H1 (cell line): Measurements from ENCODE around the gene NIM1K. TPM values are rescaled to one million over a fixed set of nuclear protein-coding genes. Genes with fewer than 3 reads are reported as not detected.

Experiments
- CTCF ChIA-PET: fragments of 300-600 bp; sonication (Branson Sonifier 250); formaldehyde crosslinking; loops from one replicate; lab custom pipeline; 2021; ENCODE audit not compliant: partially characterized antibody; lab: Charles Lee
- POLR2A ChIA-PET: fragments of 300-600 bp; sonication (Branson Sonifier 250); formaldehyde crosslinking; loops from one replicate; lab custom pipeline; 2021; ENCODE audit warnings: inconsistent platforms; ENCODE audit not compliant: partially characterized antibody; lab: Charles Lee
- DNase-seq, 2 experiments: peaks; one replicate each; pipeline versions ENCODE4 v3.0.0 to v3.0.0-alpha.2; 2010 to 2022; ENCODE audit warnings: low spot score in 2 of 2, low read depth in 1 of 2, mixed read lengths in 1 of 2
- FAIRE-seq: peaks from 2 replicates; lab custom pipeline; 2011; peaks lifted over from hg19 to GRCh38; lab: Jason Lieb, UNC
- H2AFZ ChIP-seq: 2 replicates; pipeline ENCODE4 v1.8.1; 2012; ENCODE audit warnings: low read length, inconsistent platforms
- H2AK5ac ChIP-seq: 2 replicates; pipeline ENCODE4 v1.6.1; 2013; ENCODE audit warnings: low read depth, low read length
- H2BK120ac ChIP-seq: replicated peaks from 2 replicates; pipeline ENCODE3; 2013; ENCODE audit warnings: low read depth, low read length, inconsistent platforms
- H2BK12ac ChIP-seq: 2 replicates; pipeline ENCODE4 v1.6.1; 2013; ENCODE audit warnings: low read depth, low read length
- H2BK15ac ChIP-seq: 2 replicates; pipeline ENCODE4 v1.6.1; 2013; ENCODE audit warnings: low read length
- H2BK20ac ChIP-seq: 2 replicates; pipeline ENCODE4 v1.6.1; 2013; ENCODE audit warnings: low read length
- H2BK5ac ChIP-seq: 2 replicates; pipeline ENCODE4 v1.6.1; 2013; ENCODE audit warnings: low read depth, low read length
- H3K14ac ChIP-seq: 2 replicates; pipeline ENCODE4 v1.6.1; 2013; ENCODE audit warnings: inconsistent platforms; ENCODE audit not compliant: insufficient read length
- H3K18ac ChIP-seq: 2 replicates; pipeline ENCODE4 v1.6.1; 2013; ENCODE audit warnings: low read length; ENCODE audit errors: extremely low read depth
- H3K23ac ChIP-seq: 2 replicates; pipeline ENCODE4 v1.6.1; 2013; ENCODE audit warnings: inconsistent platforms; ENCODE audit not compliant: insufficient read length
- H3K23me2 ChIP-seq: 2 replicates; pipeline ENCODE4 v1.6.1; 2013; ENCODE audit warnings: low read depth, low read length
- H3K27ac ChIP-seq: 2 replicates; pipeline ENCODE4 v1.6.1; 2011; ENCODE audit warnings: low read depth, low read length, inconsistent platforms
- H3K27me3 ChIP-seq, 4 experiments: replicated peaks in 1 of 4; 1 replicate in 1 of 4; 2 replicates in 3 of 4; pipeline versions ENCODE4 v1.6.1 to v1.8.1; 2011 to 2013; ENCODE audit warnings: low read length in 3 of 4, mild to moderate bottlenecking in 3 of 4, inconsistent platforms in 2 of 4, mixed read lengths in 2 of 4, moderate library complexity in 1 of 4; ENCODE audit not compliant: control insufficient read depth in 3 of 4, insufficient read depth in 3 of 4; ENCODE audit errors: extremely low read depth in 1 of 4
- H3K36me3 ChIP-seq, 4 experiments: 2 replicates each; pipeline versions ENCODE4 v1.6.1 to v1.8.1; 2011 to 2013; ENCODE audit warnings: mild to moderate bottlenecking in 4 of 4, low read length in 3 of 4, moderate library complexity in 2 of 4, control low read depth in 1 of 4, inconsistent platforms in 1 of 4; ENCODE audit not compliant: insufficient read depth in 4 of 4, control insufficient read depth in 2 of 4
- H3K4ac ChIP-seq: replicated peaks from 2 replicates; pipeline ENCODE3; 2013; ENCODE audit warnings: low read length, low read depth, mixed read lengths, inconsistent platforms; ENCODE audit not compliant: insufficient read length
- H3K4me1 ChIP-seq, 4 experiments: replicated peaks in 1 of 4; 1 replicate in 1 of 4; 2 replicates in 3 of 4; pipeline versions ENCODE4 v1.6.1 to v1.8.1; 2011 to 2013; ENCODE audit warnings: low read length in 3 of 4, inconsistent platforms in 2 of 4, mixed read lengths in 1 of 4; ENCODE audit not compliant: insufficient read depth in 4 of 4, control insufficient read depth in 3 of 4
- H3K4me2 ChIP-seq, 2 experiments: 2 replicates each; pipeline versions ENCODE4 v1.6.1 to v1.8.1; 2011 to 2013; ENCODE audit warnings: low read depth in 2 of 2, low read length in 2 of 2, control low read depth in 1 of 2, inconsistent platforms in 1 of 2, mild to moderate bottlenecking in 1 of 2; ENCODE audit not compliant: insufficient read depth in 1 of 2
- H3K4me3 ChIP-seq, 4 experiments: fragments of 200-600, 300-600 bp in 1 of 4; sonication (generic), shearing (Covaris generic), sonication (Bioruptor Twin) in 1 of 4; 2 replicates each; pipeline versions ENCODE4 v1.5.1 to v1.8.1; 2011 to 2016; ENCODE audit warnings: low read length in 4 of 4, low read depth in 3 of 4, control low read depth in 2 of 4, inconsistent platforms in 2 of 4, mild to moderate bottlenecking in 2 of 4, mixed read lengths in 1 of 4, moderate library complexity in 1 of 4; ENCODE audit not compliant: insufficient read depth in 2 of 4; ENCODE audit errors: extremely low read depth in 1 of 4
- H3K56ac ChIP-seq: replicated peaks from 2 replicates; pipeline ENCODE3; 2013; ENCODE audit warnings: low read depth, mild to moderate bottlenecking, mixed read lengths, low read length, inconsistent platforms; ENCODE audit not compliant: insufficient read length
- H3K79me1 ChIP-seq: 2 replicates; pipeline ENCODE4 v1.6.1; 2013; ENCODE audit warnings: low read depth, low read length, control low read depth
- H3K79me2 ChIP-seq, 2 experiments: 2 replicates each; pipeline versions ENCODE4 v1.6.1 to v1.8.1; 2012 to 2013; ENCODE audit warnings: low read length in 2 of 2, mild to moderate bottlenecking in 2 of 2, inconsistent platforms in 1 of 2; ENCODE audit not compliant: insufficient read depth in 2 of 2, control insufficient read depth in 1 of 2
- H3K9ac ChIP-seq, 4 experiments: replicated peaks in 1 of 4; 1 replicate in 1 of 4; 2 replicates in 3 of 4; pipeline versions ENCODE4 v1.6.1 to v1.8.1; 2011 to 2013; ENCODE audit warnings: low read depth in 3 of 4, low read length in 3 of 4, control low read depth in 2 of 4, mild to moderate bottlenecking in 2 of 4, moderate library complexity in 2 of 4, inconsistent platforms in 1 of 4; ENCODE audit errors: extremely low read depth in 1 of 4
- H3K9me3 ChIP-seq, 2 experiments: 2 replicates each; pipeline versions ENCODE4 v1.6.1 to v1.8.1; 2012 to 2013; ENCODE audit warnings: mild to moderate bottlenecking in 2 of 2, moderate library complexity in 2 of 2, control low read depth in 1 of 2, inconsistent platforms in 1 of 2, low read depth in 1 of 2, low read length in 1 of 2, mixed read lengths in 1 of 2; ENCODE audit not compliant: insufficient read depth in 2 of 2
- H4K20me1 ChIP-seq, 2 experiments: replicated peaks in 1 of 2; 2 replicates each; pipeline versions ENCODE3 to v1.8.1; 2011 to 2013; ENCODE audit warnings: inconsistent platforms in 2 of 2, low read length in 2 of 2, mild to moderate bottlenecking in 1 of 2; ENCODE audit not compliant: insufficient read depth in 2 of 2, control insufficient read depth in 1 of 2
- H4K5ac ChIP-seq: 2 replicates; pipeline ENCODE4 v1.6.1; 2013; ENCODE audit warnings: low read length, low read depth, mixed read lengths, inconsistent platforms; ENCODE audit not compliant: insufficient read length
- H4K8ac ChIP-seq: 2 replicates; pipeline ENCODE4 v1.8.0; 2013; ENCODE audit warnings: mild to moderate bottlenecking, moderate library complexity, low read length, inconsistent platforms; ENCODE audit not compliant: insufficient read depth; ENCODE audit errors: extremely low read depth
- H4K91ac ChIP-seq: replicated peaks from 2 replicates; pipeline ENCODE3; 2013; ENCODE audit warnings: low read length, mixed read lengths, inconsistent platforms; ENCODE audit not compliant: insufficient read length
- ATF2 ChIP-seq: IDR thresholded peaks from 2 replicates; pipeline ENCODE4 v1.6.1; 2012; ENCODE audit warnings: low read length, inconsistent platforms
- BCL11A ChIP-seq, 2 experiments: IDR thresholded peaks; one replicate each; pipeline ENCODE4 v1.6.1; 2011; ENCODE audit warnings: low read depth in 2 of 2, low read length in 2 of 2, mild to moderate bottlenecking in 2 of 2
- HDAC6 ChIP-seq: IDR thresholded peaks from one replicate; pipeline ENCODE4 v1.7.1; 2012; ENCODE audit warnings: low read depth, mild to moderate bottlenecking, inconsistent platforms, low read length, moderate library complexity
- JUND ChIP-seq: IDR thresholded peaks from 2 replicates; pipeline ENCODE4 v1.6.1; 2011; ENCODE audit warnings: mild to moderate bottlenecking, improper control_type of control experiment, low read length
- KDM1A ChIP-seq: fragments of 200-600, 300-600 bp; sonication (generic); IDR thresholded peaks from 2 replicates; pipeline ENCODE4 v1.7.1; 2016; ENCODE audit warnings: mild to moderate bottlenecking, low read length, borderline replicate concordance
- NRF1 ChIP-seq: IDR thresholded peaks from 2 replicates; pipeline ENCODE4 v1.6.1; 2011; ENCODE audit warnings: mild to moderate bottlenecking, low read depth, low read length, improper control_type of control experiment
- RAD21 ChIP-seq, 2 experiments: IDR thresholded peaks in 1 of 2; conservative IDR thresholded peaks in 1 of 2; 2 replicates each; pipeline ENCODE4 v1.6.1; 2011; ENCODE audit warnings: low read depth in 2 of 2, low read length in 2 of 2, improper control_type of control experiment in 1 of 2, inconsistent platforms in 1 of 2, mild to moderate bottlenecking in 1 of 2, moderate library complexity in 1 of 2
- RNF2 ChIP-seq: fragments of 200-900, 300-1000 bp; sonication (generic); IDR thresholded peaks from 2 replicates; pipeline ENCODE4 v1.7.1; 2016; ENCODE audit warnings: borderline replicate concordance, low read depth, mild to moderate bottlenecking, antibody characterized with exemption, low read length; ENCODE audit not compliant: poor library complexity, severe bottlenecking; ENCODE audit errors: missing control alignments
- RXRA ChIP-seq: IDR thresholded peaks from 2 replicates; pipeline ENCODE4 v1.6.1; 2011; ENCODE audit warnings: low read depth, mild to moderate bottlenecking, low read length, moderate library complexity; ENCODE audit not compliant: insufficient read depth
- SP2 ChIP-seq: IDR thresholded peaks from 2 replicates; pipeline ENCODE4 v1.6.1; 2012; ENCODE audit warnings: mild to moderate bottlenecking, low read length, inconsistent platforms
- TBP ChIP-seq: IDR thresholded peaks from 2 replicates; pipeline ENCODE4 v1.6.1; 2011; ENCODE audit warnings: low read depth, low read length, improper control_type of control experiment
- TCF12 ChIP-seq: IDR thresholded peaks from 2 replicates; pipeline ENCODE4 v1.6.1; 2011; ENCODE audit warnings: low read depth, mild to moderate bottlenecking, low read length
- WGBS, 2 experiments: shearing (Covaris generic) in 1 of 2; methylation state at CpG; one replicate each; pipeline versions ENCODE4 v1.1.6 to v1.1.7; 2013 to 2015; ENCODE audit warnings: low lambda C conversion rate in 2 of 2, mixed read lengths in 2 of 2, inconsistent platforms in 1 of 2, low coverage in 1 of 2, missing lambda C conversion rate in 1 of 2; ENCODE audit not compliant: insufficient replicate concordance in 2 of 2, insufficient coverage in 1 of 2, insufficient read length in 1 of 2; ENCODE audit errors: extremely low coverage in 1 of 2, missing lambda C conversion rate in 1 of 2; 5-methylcytosine and 5-hydroxymethylcytosine counted together
- polyA plus RNA-seq, 7 experiments: library from polyadenylated mRNA; depleted of rRNA in 3 of 7; stranded (reverse) in 5 of 7; unstranded in 2 of 7; fragments of >200 nt in 5 of 7; fragments of 200-250 nt in 2 of 7; gene quantifications; 1 replicate in 5 of 7; 2 replicates in 1 of 7; 4 replicates in 1 of 7; pipeline versions ENCODE4 v1.2.1 to v1.2.3, GENCODE V29; 2011 to 2013; ENCODE audit warnings: missing spikeins in 2 of 7, mixed read lengths in 2 of 7
- total RNA-seq: library from RNA; stranded (reverse); fragmentation: NEBNext Ultra II Directional; extraction: Animal tissue kit (Norgen Biotek cat#: 25700); gene quantifications from 2 replicates; pipeline ENCODE4 v1.2.1, GENCODE V29; 2021

NIM1K gene
- total and polyA plus RNA-seq, 2 of the 8 experiments (the other 6 are each of a cell fraction or from before 2014, with no cell fraction given), result not detected

- 100% methylated on average over 1 of the region's 1 CpG; no CpG with 5 or more reads in 1 of the 2 experiments for WGBS, 2 experiments
- Histone ChIP-seq H2BK12ac (no peak overlapping the region), H3K56ac (no peak overlapping the region), H3K4me3 (no peak overlapping the region), H2AK5ac (no peak overlapping the region), H3K18ac (no peak overlapping the region), H3K79me1 (peaks cover 3% of the 10 kb centered on the region; the same call in 1 of the 2 replicates), H3K4ac (no peak overlapping the region), H2AFZ (no peak overlapping the region), H4K5ac (no peak overlapping the region), H4K20me1 (peaks cover 0 to 2% of the 10 kb centered on the region in 2 experiments), H3K9ac (no peak overlapping the region), H3K4me2 (no peak overlapping the region), H3K27ac (no peak overlapping the region), H2BK20ac (no peak overlapping the region), H2BK15ac (no peak overlapping the region), H3K9me3 (no peaks in the 10 kb centered on the region), H2BK5ac (no peak overlapping the region), H4K91ac (no peak overlapping the region), H4K8ac (no peak overlapping the region; the same call in 1 of the 2 replicates), H3K79me2 (no peaks in the 10 kb centered on the region), H2BK120ac (no peak overlapping the region), H3K14ac (no peak overlapping the region), H3K23me2 (no peaks in the 10 kb centered on the region), H3K4me1 (no peaks in the 10 kb centered on the region), H3K23ac (no peak overlapping the region), H3K36me3 (peaks cover 0 to 39% (median 13%) of the 10 kb centered on the region in 4 experiments; a peak in 7 of 8 replicates), H3K27me3 (no peaks in the 10 kb centered on the region)
- ChIA-PET CTCF (no interaction called here), POLR2A (no interaction called here)
- FAIRE-seq (no peak), DNase-seq (no peak)
- TF ChIP-seq TBP (no peak), NRF1 (no peak), JUND (no peak), KDM1A (no peak), RNF2 (no peak), RXRA (no peak), SP2 (no peak), TCF12 (no peak), BCL11A (IDR thresholded peaks at IDR 0.05; ENCODE audit: low read depth in 2 of 2, low read length in 2 of 2) (no peak), RAD21 (IDR thresholded peaks at IDR 0.05 in 1 of 2, conservative IDR thresholded peaks at IDR 0.05 in 1 of 2; ENCODE audit: low read depth in 2 of 2, low read length in 2 of 2) (no peak), HDAC6 (no peak), ATF2 (no peak)
Observed at GRCh38 chr5:43171926-43172325, 20.1 kb upstream of the NIM1K start.
